ENCODE results near the gene NPIPB4. TPM values are rescaled to one million over a fixed set of nuclear protein-coding genes. Genes with fewer than 3 reads are reported as not detected.
A peak's percentile ranks its signal among the peaks of the same experiment; 100 is the strongest.
"Not testable (repeated sequence)": the region's sequence is repeated elsewhere in the genome, so short reads cannot be mapped to it uniquely, and the experiment has no call there.

NPIPB4 gene
- total RNA-seq, result 100 to 1,000 TPM; 185 to 206 TPM
- 105 TPM for polyA plus RNA-seq (2013, experiment 1 of 2)
- 249 TPM for polyA plus RNA-seq (2013, experiment 2 of 2)
- total RNA-seq, result 0.83 to 36.0 (median 4.1) reads per million in 172 experiments

GRCh38 chr16:21857656-21858055, at the start of gene NPIPB4:
TSS of gene NPIPB4 (minus strand) at chr16:21857756. CDS start at chr16:21857378, 378 bp downstream.
- POLR2A ChIA-PET; H3K4me1 Mint-ChIP-seq (ENCODE audit: low read depth); DNase-seq; H3K4me3 ChIP-seq (ENCODE audit: low read length); H3K27ac ChIP-seq (ENCODE audit: low read depth in 1 of 2, low read length in 2 of 2); H3K4me3 Mint-ChIP-seq; intact Hi-C loops (cut with DNase I, micrococcal nuclease); H3K36me3 Mint-ChIP-seq (ENCODE audit: low read depth); H3K27me3 Mint-ChIP-seq; H3K4me1 ChIP-seq (ENCODE audit: insufficient read depth, low read length); CTCF ChIA-PET; H3K27me3 ChIP-seq (ENCODE audit: control insufficient read depth in 1 of 2, insufficient read depth in 2 of 2, low read length in 2 of 2); H3K36me3 ChIP-seq (ENCODE audit: insufficient read depth, low read length); H3K9me3 ChIP-seq (ENCODE audit: control insufficient read depth in 1 of 2, insufficient read depth in 1 of 2, low read length in 2 of 2); H3K27ac Mint-ChIP-seq; ATAC-seq (ENCODE audit: poor library complexity); H3K9me3 Mint-ChIP-seq: not testable (repeated sequence)

DNA sequence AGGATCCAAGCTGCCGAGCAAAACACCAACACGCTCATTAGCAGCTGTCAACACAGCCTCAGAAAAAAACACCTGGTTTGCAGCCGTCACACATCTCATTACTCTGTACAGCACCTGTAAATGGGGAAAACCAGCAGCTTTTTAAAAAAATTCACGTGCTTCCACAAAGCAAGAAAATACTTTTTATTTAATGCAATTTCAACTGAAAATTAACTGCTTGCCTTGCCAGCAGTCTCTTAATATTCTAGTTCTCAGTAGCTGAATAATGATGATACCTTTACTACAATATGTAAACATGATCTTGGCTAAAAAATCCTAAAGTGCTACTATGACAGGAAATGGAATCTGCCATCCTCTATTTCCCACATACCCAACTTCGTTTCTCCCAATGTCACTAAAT, 41.4 kb upstream of the NPIPB4 start:
- CTCF ChIA-PET; intact Hi-C loops (cut with DNase I, micrococcal nuclease); H3K9me3 Mint-ChIP-seq; H3K27me3 Mint-ChIP-seq; DNase-seq; H3K36me3 Mint-ChIP-seq (ENCODE audit: low read depth); H3K4me1 ChIP-seq (ENCODE audit: insufficient read depth, low read length); H3K4me3 Mint-ChIP-seq; H3K4me3 ChIP-seq (ENCODE audit: low read length); H3K4me1 Mint-ChIP-seq (ENCODE audit: low read depth); ATAC-seq (ENCODE audit: poor library complexity); H3K36me3 ChIP-seq (ENCODE audit: insufficient read depth, low read length); H3K27me3 ChIP-seq (ENCODE audit: control insufficient read depth in 1 of 2, insufficient read depth in 2 of 2, low read length in 2 of 2); POLR2A ChIA-PET; H3K9me3 ChIP-seq (ENCODE audit: control insufficient read depth in 1 of 2, insufficient read depth in 1 of 2, low read length in 2 of 2); H3K27ac ChIP-seq (ENCODE audit: low read depth in 1 of 2, low read length in 2 of 2); H3K27ac Mint-ChIP-seq: not testable (repeated sequence)

GRCh38 chr16:21881988-21882387, 24.4 kb upstream of the NPIPB4 start:
- ATAC-seq (ENCODE audit: poor library complexity); H3K36me3 ChIP-seq (ENCODE audit: insufficient read depth, low read length); H3K27ac ChIP-seq (ENCODE audit: low read depth in 1 of 2, low read length in 2 of 2); H3K4me1 Mint-ChIP-seq (ENCODE audit: low read depth); H3K4me1 ChIP-seq (ENCODE audit: insufficient read depth, low read length); H3K9me3 Mint-ChIP-seq; H3K9me3 ChIP-seq (ENCODE audit: control insufficient read depth in 1 of 2, insufficient read depth in 1 of 2, low read length in 2 of 2); H3K4me3 Mint-ChIP-seq; intact Hi-C loops (cut with DNase I, micrococcal nuclease); H3K27me3 ChIP-seq (ENCODE audit: control insufficient read depth in 1 of 2, insufficient read depth in 2 of 2, low read length in 2 of 2); H3K36me3 Mint-ChIP-seq (ENCODE audit: low read depth); H3K27me3 Mint-ChIP-seq; POLR2A ChIA-PET; H3K4me3 ChIP-seq (ENCODE audit: low read length); CTCF ChIA-PET: not testable (repeated sequence)
- DNase-seq, result peak in 13 of 14 experiments; percentile 9 to 49 (median 35)
- peak overlapping the region; percentile 78 for H3K27ac Mint-ChIP-seq

DNA sequence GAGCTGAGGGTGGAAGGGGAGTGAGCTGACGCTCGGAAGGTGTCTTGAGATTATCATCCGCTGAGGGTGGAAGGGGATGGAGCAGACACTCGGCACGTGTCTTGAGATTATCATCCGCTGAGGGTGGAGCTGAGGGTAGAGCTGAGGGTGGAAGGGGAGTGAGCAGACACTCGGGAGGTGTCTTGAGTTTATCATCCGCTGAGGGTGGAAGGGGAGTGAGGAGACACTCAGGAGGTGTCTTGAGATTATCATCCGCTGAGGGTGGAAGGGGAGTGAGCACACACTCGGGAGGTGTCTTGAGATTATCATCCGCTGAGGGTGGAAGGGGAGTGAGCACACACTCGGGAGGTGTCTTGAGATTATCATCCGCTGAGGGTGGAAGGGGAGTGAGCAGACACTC, 20.4 kb downstream of the NPIPB4 start:
- Mint-ChIP-seq H3K4me3 (peak overlapping the region; percentile 86), H3K27ac (peak overlapping the region; percentile 87)
- H3K9me3 Mint-ChIP-seq; POLR2A ChIA-PET; H3K4me1 ChIP-seq (ENCODE audit: insufficient read depth, low read length); CTCF ChIA-PET; H3K36me3 ChIP-seq (ENCODE audit: insufficient read depth, low read length); intact Hi-C loops (cut with DNase I, micrococcal nuclease); H3K4me1 Mint-ChIP-seq (ENCODE audit: low read depth); ATAC-seq (ENCODE audit: poor library complexity); H3K27me3 ChIP-seq (ENCODE audit: control insufficient read depth in 1 of 2, insufficient read depth in 2 of 2, low read length in 2 of 2); H3K9me3 ChIP-seq (ENCODE audit: control insufficient read depth in 1 of 2, insufficient read depth in 1 of 2, low read length in 2 of 2); H3K36me3 Mint-ChIP-seq (ENCODE audit: low read depth); H3K27ac ChIP-seq (ENCODE audit: low read depth in 1 of 2, low read length in 2 of 2); H3K27me3 Mint-ChIP-seq: not testable (repeated sequence)
- H3K4me3 ChIP-seq (ENCODE audit: low read length), result peak overlapping the region; percentile 22
- peak in 3 of 14 experiments; percentile 3 to 37 (median 20) for DNase-seq

- H3K27me3 Mint-ChIP-seq; H3K9me3 ChIP-seq (ENCODE audit: control insufficient read depth in 1 of 2, insufficient read depth in 1 of 2, low read length in 2 of 2); H3K36me3 Mint-ChIP-seq (ENCODE audit: low read depth); H3K36me3 ChIP-seq (ENCODE audit: insufficient read depth, low read length); H3K9me3 Mint-ChIP-seq; H3K27me3 ChIP-seq (ENCODE audit: control insufficient read depth in 1 of 2, insufficient read depth in 2 of 2, low read length in 2 of 2); H3K4me1 Mint-ChIP-seq (ENCODE audit: low read depth); POLR2A ChIA-PET; H3K4me1 ChIP-seq (ENCODE audit: insufficient read depth, low read length); intact Hi-C loops (cut with DNase I, micrococcal nuclease); H3K27ac Mint-ChIP-seq; ATAC-seq (ENCODE audit: poor library complexity); CTCF ChIA-PET: not testable (repeated sequence)
- Histone ChIP-seq H3K27ac (ENCODE audit: low read depth in 1 of 2, low read length in 2 of 2) (peak overlapping the region in 1 of 2 donors; percentile 52), H3K4me3 (ENCODE audit: low read length) (peak overlapping the region; percentile 12)
- peak in 4 of 14 experiments; percentile 5 to 70 (median 18) for DNase-seq
- H3K4me3 Mint-ChIP-seq, result peak overlapping the region; percentile 56
These were observed 21.2 kb downstream of the NPIPB4 start for GRCh38 chr16:21836334-21836733.

- H3K27ac ChIP-seq (ENCODE audit: low read depth in 1 of 2, low read length in 2 of 2), result peak overlapping the region in 1 of 2 donors; percentile 48
- H3K27ac Mint-ChIP-seq; H3K27me3 Mint-ChIP-seq; H3K9me3 ChIP-seq (ENCODE audit: control insufficient read depth in 1 of 2, insufficient read depth in 1 of 2, low read length in 2 of 2); H3K4me1 Mint-ChIP-seq (ENCODE audit: low read depth); POLR2A ChIA-PET; H3K27me3 ChIP-seq (ENCODE audit: control insufficient read depth in 1 of 2, insufficient read depth in 2 of 2, low read length in 2 of 2); H3K36me3 Mint-ChIP-seq (ENCODE audit: low read depth); CTCF ChIA-PET; intact Hi-C loops (cut with DNase I, micrococcal nuclease); H3K36me3 ChIP-seq (ENCODE audit: insufficient read depth, low read length); H3K4me3 Mint-ChIP-seq; H3K9me3 Mint-ChIP-seq; H3K4me1 ChIP-seq (ENCODE audit: insufficient read depth, low read length); ATAC-seq (ENCODE audit: poor library complexity): not testable (repeated sequence)
- peak overlapping the region; percentile 20 for H3K4me3 ChIP-seq (ENCODE audit: low read length)
- peak in 3 of 14 experiments; percentile 14 to 31 (median 21) for DNase-seq
These were observed 21.8 kb downstream of the NPIPB4 start for GRCh38 chr16:21835747-21836146.

GRCh38 chr16:21834211-21834610, 23.3 kb downstream of the NPIPB4 start:
- DNase-seq; H3K4me1 ChIP-seq (ENCODE audit: insufficient read depth, low read length); H3K36me3 Mint-ChIP-seq (ENCODE audit: low read depth); H3K27ac Mint-ChIP-seq; H3K27me3 Mint-ChIP-seq; H3K4me3 ChIP-seq (ENCODE audit: low read length); H3K4me3 Mint-ChIP-seq; H3K36me3 ChIP-seq (ENCODE audit: insufficient read depth, low read length); H3K9me3 Mint-ChIP-seq; H3K4me1 Mint-ChIP-seq (ENCODE audit: low read depth); H3K9me3 ChIP-seq (ENCODE audit: control insufficient read depth in 1 of 2, insufficient read depth in 1 of 2, low read length in 2 of 2); H3K27me3 ChIP-seq (ENCODE audit: control insufficient read depth in 1 of 2, insufficient read depth in 2 of 2, low read length in 2 of 2); POLR2A ChIA-PET; CTCF ChIA-PET; intact Hi-C loops (cut with DNase I, micrococcal nuclease); ATAC-seq (ENCODE audit: poor library complexity): not testable (repeated sequence)
- peak overlapping the region in 1 of 2 donors; percentile 29 for H3K27ac ChIP-seq (ENCODE audit: low read depth in 1 of 2, low read length in 2 of 2)
